Suprapubic skin (tissue), 4 donors: Measurements from ENCODE around the gene ARPC1B. TPM values are rescaled to one million over a fixed set of nuclear protein-coding genes. Genes with fewer than 3 reads are reported as not detected.

Experiments
- DNase-seq, 2 donors: peaks; one replicate each; pipeline ENCODE4 v3.0.0-alpha.2; 2019; ENCODE audit warnings: low spot score in 2 of 2
- H3K27ac ChIP-seq: fragments of 200-600 bp; sonication (generic); one replicate; pipeline ENCODE4 v1.5.1; 2019
- H3K27me3 ChIP-seq: fragments of 200-600 bp; sonication (generic); one replicate; pipeline ENCODE4 v1.5.1; 2019
- H3K36me3 ChIP-seq: fragments of 200-600 bp; sonication (generic); one replicate; pipeline ENCODE4 v1.5.1; 2019
- H3K4me1 ChIP-seq: fragments of 200-600 bp; sonication (generic); one replicate; pipeline ENCODE4 v1.5.1; 2019
- H3K4me3 ChIP-seq: fragments of 200-600 bp; sonication (generic); one replicate; pipeline ENCODE4 v1.5.1; 2019; ENCODE audit warnings: mild to moderate bottlenecking
- H3K9me3 ChIP-seq: fragments of 200-600 bp; sonication (generic); one replicate; pipeline ENCODE4 v1.5.1; 2019
- CTCF ChIP-seq, 2 donors: fragments of 200-600 bp in 1 of 2; fragments of 450-650 bp in 1 of 2; sonication (generic) in 1 of 2; IDR thresholded peaks; one replicate each; pipeline ENCODE4 v1.5.1; 2016 to 2019; ENCODE audit warnings: antibody characterized with exemption in 2 of 2, mild to moderate bottlenecking in 1 of 2, moderate library complexity in 1 of 2
- EP300 ChIP-seq: sonication (generic); formaldehyde crosslinking; IDR thresholded peaks from one replicate; pipeline ENCODE4 v1.6.1; 2017; ENCODE audit warnings: antibody characterized with exemption
- POLR2A ChIP-seq, 2 donors: fragments of 450-650 bp; IDR thresholded peaks; one replicate each; pipeline ENCODE4 v1.6.1; 2017; ENCODE audit warnings: antibody characterized with exemption in 2 of 2, mild to moderate bottlenecking in 2 of 2, moderate library complexity in 2 of 2
- POLR2AphosphoS5 ChIP-seq, 3 donors: sonication (generic); formaldehyde crosslinking; IDR thresholded peaks; one replicate each; pipeline ENCODE4 v1.6.1; 2017; ENCODE audit warnings: antibody characterized with exemption in 3 of 3
- whole genome bisulfite sequencing: methylation state at CpG from one replicate; pipeline ENCODE4 v1.1.5; 2018; 5-methylcytosine and 5-hydroxymethylcytosine counted together
- total RNA-seq, 4 donors: library from RNA; depleted of rRNA; stranded (reverse); fragments of >200 nt; gene quantifications; one replicate each; pipeline ENCODE4 v1.1.0, GENCODE V29; 2016

Gene ARPC1B
- total RNA-seq, 4 donors from 2014 or later: 48.9 to 66.9 (median 64.2) TPM

- TF ChIP-seq EP300: no peak
- 69% methylated on average over 13 of the region's 18 CpGs for WGBS
- H3K36me3 ChIP-seq: peaks cover 83% of the 10 kb centered on the region
Observed at GRCh38 chr7:99397297-99397983, 22.9 kb downstream of the ARPC1B start.

GRCh38 chr7:99398891-99399445, 24.4 kb downstream of the ARPC1B start:
- no peaks in the 10 kb centered on the region for H3K27me3 ChIP-seq
- WGBS: 69% methylated on average over 5 of the region's 5 CpGs
- H3K36me3 ChIP-seq: peaks cover 95% of the 10 kb centered on the region
- DNase-seq: no peak
- H3K9me3 ChIP-seq: no peaks in the 10 kb centered on the region
- peaks cover 4% of the 10 kb centered on the region for H3K4me1 ChIP-seq
- no peak overlapping the region for H3K27ac ChIP-seq
- no peak overlapping the region for H3K4me3 ChIP-seq
- no peak for TF ChIP-seq CTCF (IDR thresholded peaks at IDR 0.05)
- no peak for TF ChIP-seq POLR2A (IDR thresholded peaks at IDR 0.05)
- no peak for TF ChIP-seq POLR2AphosphoS5 (IDR thresholded peaks at IDR 0.05)
- TF ChIP-seq EP300: no peak

More at GRCh38 chr7:99397297-99397983, 22.9 kb downstream of the ARPC1B start:
- Histone ChIP-seq H3K27ac (no peak overlapping the region), H3K9me3 (no peaks in the 10 kb centered on the region), H3K4me1 (peaks cover 19% of the 10 kb centered on the region), H3K27me3 (no peaks in the 10 kb centered on the region), H3K4me3 (no peak overlapping the region)
- DNase-seq: no peak

GRCh38 chr7:99399597-99399996, 25.1 kb downstream of the ARPC1B start:
- no peak for TF ChIP-seq POLR2AphosphoS5 (IDR thresholded peaks at IDR 0.05)
- no peak for TF ChIP-seq EP300
- Histone ChIP-seq H3K27me3 (no peaks in the 10 kb centered on the region), H3K27ac (no peak overlapping the region), H3K4me1 (peaks cover 7% of the 10 kb centered on the region), H3K4me3 (no peak overlapping the region), H3K36me3 (peaks cover 97% of the 10 kb centered on the region), H3K9me3 (no peaks in the 10 kb centered on the region)
- WGBS: 70% methylated on average over 4 of the region's 6 CpGs
- no peak for DNase-seq

- TF ChIP-seq CTCF (IDR thresholded peaks at IDR 0.05) (no peak), EP300 (no peak), POLR2A (IDR thresholded peaks at IDR 0.05) (no peak), POLR2AphosphoS5 (IDR thresholded peaks at IDR 0.05) (no peak)
- WGBS: 90% methylated on average over 3 of the region's 3 CpGs
- H3K9me3 ChIP-seq: no peaks in the 10 kb centered on the region
- DNase-seq: no peak
- H3K27me3 ChIP-seq: no peaks in the 10 kb centered on the region
- H3K4me3 ChIP-seq: no peak overlapping the region
- H3K4me1 ChIP-seq: peaks cover 38% of the 10 kb centered on the region
- no peak overlapping the region for H3K27ac ChIP-seq
- peaks cover 68% of the 10 kb centered on the region for H3K36me3 ChIP-seq
Observed at GRCh38 chr7:99402854-99403253, 28.3 kb downstream of the ARPC1B start.

- WGBS: 74% methylated on average over 4 of the region's 5 CpGs
- peaks cover 59% of the 10 kb centered on the region for H3K36me3 ChIP-seq
Observed at GRCh38 chr7:99403764-99404163, 29.2 kb downstream of the ARPC1B start.

More at GRCh38 chr7:99403764-99404163, 29.2 kb downstream of the ARPC1B start:
- Histone ChIP-seq H3K9me3 (no peaks in the 10 kb centered on the region), H3K27me3 (no peaks in the 10 kb centered on the region), H3K4me3 (no peak overlapping the region), H3K4me1 (peaks cover 39% of the 10 kb centered on the region), H3K27ac (no peak overlapping the region)
- TF ChIP-seq EP300 (no peak), POLR2A (IDR thresholded peaks at IDR 0.05) (no peak), CTCF (IDR thresholded peaks at IDR 0.05) (no peak), POLR2AphosphoS5 (IDR thresholded peaks at IDR 0.05) (no peak)
- DNase-seq: no peak
